OCI-LY1 (cell line): ENCODE measurements around the gene ASTL.

Experiments
- EZH2 ChIP-seq: fragments of 200-600 bp; sonication (generic), shearing (Covaris generic); IDR thresholded peaks from 2 replicates; pipeline ENCODE4 v1.8.0; 2017; ENCODE audit warnings: borderline replicate concordance, mixed run types, mild to moderate bottlenecking, antibody characterized with exemption, low read length, moderate library complexity, mixed read lengths
- TF ChIP-seq, protein P1 (sequence below): fragments of 200-600 bp; sonication (generic), shearing (Covaris generic); IDR thresholded peaks from 2 replicates; pipeline ENCODE4 v1.5.1; 2017; ENCODE audit warnings: mild to moderate bottlenecking, antibody characterized with exemption, low read length, moderate library complexity, mixed read lengths

DNA sequence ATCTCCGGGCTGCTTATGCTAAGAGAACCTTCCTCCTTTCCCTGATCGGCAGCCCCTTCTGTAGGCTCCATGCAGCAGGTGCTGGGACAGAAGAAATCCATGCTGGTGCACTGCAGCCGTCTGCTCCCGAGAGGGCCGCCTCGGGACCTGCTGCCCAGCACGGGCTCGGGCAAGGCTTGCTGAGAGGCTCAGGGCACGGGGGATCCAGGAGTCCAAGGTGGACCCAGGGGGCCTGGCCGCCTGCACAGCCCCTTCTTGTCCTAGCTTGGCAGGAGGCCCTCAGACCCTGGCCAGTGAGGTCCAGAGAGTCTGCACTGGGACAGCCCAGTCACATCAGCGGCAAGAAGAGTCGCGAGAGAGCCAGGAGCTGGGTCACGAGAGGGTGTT lies 20.2 kb upstream of the ASTL start:
- TF ChIP-seq EZH2 = no peak
- TF ChIP-seq, protein P1, sequence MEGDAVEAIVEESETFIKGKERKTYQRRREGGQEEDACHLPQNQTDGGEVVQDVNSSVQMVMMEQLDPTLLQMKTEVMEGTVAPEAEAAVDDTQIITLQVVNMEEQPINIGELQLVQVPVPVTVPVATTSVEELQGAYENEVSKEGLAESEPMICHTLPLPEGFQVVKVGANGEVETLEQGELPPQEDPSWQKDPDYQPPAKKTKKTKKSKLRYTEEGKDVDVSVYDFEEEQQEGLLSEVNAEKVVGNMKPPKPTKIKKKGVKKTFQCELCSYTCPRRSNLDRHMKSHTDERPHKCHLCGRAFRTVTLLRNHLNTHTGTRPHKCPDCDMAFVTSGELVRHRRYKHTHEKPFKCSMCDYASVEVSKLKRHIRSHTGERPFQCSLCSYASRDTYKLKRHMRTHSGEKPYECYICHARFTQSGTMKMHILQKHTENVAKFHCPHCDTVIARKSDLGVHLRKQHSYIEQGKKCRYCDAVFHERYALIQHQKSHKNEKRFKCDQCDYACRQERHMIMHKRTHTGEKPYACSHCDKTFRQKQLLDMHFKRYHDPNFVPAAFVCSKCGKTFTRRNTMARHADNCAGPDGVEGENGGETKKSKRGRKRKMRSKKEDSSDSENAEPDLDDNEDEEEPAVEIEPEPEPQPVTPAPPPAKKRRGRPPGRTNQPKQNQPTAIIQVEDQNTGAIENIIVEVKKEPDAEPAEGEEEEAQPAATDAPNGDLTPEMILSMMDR = no peak
